SK-N-SH treated with all-trans-retinoic acid at 6 μM for 48 hours (cell line): ENCODE measurements around the gene NBPF6.
"Not testable (repeated sequence)": the region's sequence is repeated elsewhere in the genome, so short reads cannot be mapped to it uniquely, and the experiment has no call there.

ENCODE experiments used
- ARNTL ChIP-seq: fragments of 450-650 bp; formaldehyde crosslinking; IDR thresholded peaks from 2 replicates; pipeline ENCODE4 v1.5.0; 2020; ENCODE audit warnings: low read depth, mild to moderate bottlenecking, moderate library complexity, borderline replicate concordance
- BACH2 ChIP-seq: fragments of 250-450 bp; sonication (Bioruptor Pico); IDR thresholded peaks from 2 replicates; pipeline ENCODE4 v1.9.0; 2021; ENCODE audit warnings: mild to moderate bottlenecking, borderline replicate concordance
- CSDC2 ChIP-seq: fragments of 250-450 bp; sonication (Bioruptor Pico); IDR thresholded peaks from 2 replicates; pipeline ENCODE4 v1.5.0; 2020; ENCODE audit warnings: mild to moderate bottlenecking, moderate library complexity
- ISL1 ChIP-seq: fragments of 250-450 bp; sonication (Bioruptor Pico); IDR thresholded peaks from 2 replicates; pipeline ENCODE4 v2.1.2; 2022; ENCODE audit warnings: mild to moderate bottlenecking, moderate library complexity
- PATZ1 ChIP-seq: fragments of 250-450 bp; sonication (Bioruptor Pico); IDR thresholded peaks from 2 replicates; pipeline ENCODE4 v1.8.0; 2020; ENCODE audit warnings: mild to moderate bottlenecking, moderate library complexity, borderline replicate concordance
- RARB ChIP-seq: fragments of 250-450 bp; sonication (Bioruptor Pico); IDR thresholded peaks from 2 replicates; pipeline ENCODE4 v1.8.0; 2021; ENCODE audit warnings: mild to moderate bottlenecking, moderate library complexity
- TOX ChIP-seq: fragments of 250-450 bp; sonication (Bioruptor Pico); IDR thresholded peaks from 2 replicates; pipeline ENCODE4 v1.8.0; 2021; ENCODE audit warnings: mild to moderate bottlenecking, moderate library complexity, borderline replicate concordance
- ZC3H10 ChIP-seq: fragments of 250-450 bp; sonication (Bioruptor Pico); IDR thresholded peaks from 2 replicates; pipeline ENCODE4 v1.5.1; 2021; ENCODE audit warnings: mild to moderate bottlenecking, moderate library complexity
- ZNF8 ChIP-seq: fragments of 450-650 bp; formaldehyde crosslinking; IDR thresholded peaks from 2 replicates; pipeline ENCODE4 v1.5.0; 2020; ENCODE audit warnings: mild to moderate bottlenecking, moderate library complexity
- TF ChIP-seq, protein P1 (sequence below): fragments of 250-450 bp; sonication (Bioruptor Pico); IDR thresholded peaks from 2 replicates; pipeline ENCODE4 v1.8.0; 2021; ENCODE audit warnings: low read depth, mild to moderate bottlenecking, moderate library complexity, borderline replicate concordance
- TF ChIP-seq, protein P2 (sequence below): fragments of 250-450 bp; sonication (Bioruptor Pico); IDR thresholded peaks from 2 replicates; pipeline ENCODE4 v1.5.1; 2020; ENCODE audit warnings: low read depth, mild to moderate bottlenecking, moderate library complexity

GRCh38 chr1:108458661-108459060, 8.5 kb downstream of the NBPF6 start:
- TF ChIP-seq ISL1; ZC3H10 (CRISPR knock-in tag); ARNTL; BACH2 (CRISPR knock-in tag); PATZ1 (CRISPR knock-in tag); RARB (CRISPR knock-in tag); TOX (CRISPR knock-in tag); ZNF8; CSDC2 (CRISPR knock-in tag): not testable (repeated sequence)
- TF ChIP-seq, protein P1, sequence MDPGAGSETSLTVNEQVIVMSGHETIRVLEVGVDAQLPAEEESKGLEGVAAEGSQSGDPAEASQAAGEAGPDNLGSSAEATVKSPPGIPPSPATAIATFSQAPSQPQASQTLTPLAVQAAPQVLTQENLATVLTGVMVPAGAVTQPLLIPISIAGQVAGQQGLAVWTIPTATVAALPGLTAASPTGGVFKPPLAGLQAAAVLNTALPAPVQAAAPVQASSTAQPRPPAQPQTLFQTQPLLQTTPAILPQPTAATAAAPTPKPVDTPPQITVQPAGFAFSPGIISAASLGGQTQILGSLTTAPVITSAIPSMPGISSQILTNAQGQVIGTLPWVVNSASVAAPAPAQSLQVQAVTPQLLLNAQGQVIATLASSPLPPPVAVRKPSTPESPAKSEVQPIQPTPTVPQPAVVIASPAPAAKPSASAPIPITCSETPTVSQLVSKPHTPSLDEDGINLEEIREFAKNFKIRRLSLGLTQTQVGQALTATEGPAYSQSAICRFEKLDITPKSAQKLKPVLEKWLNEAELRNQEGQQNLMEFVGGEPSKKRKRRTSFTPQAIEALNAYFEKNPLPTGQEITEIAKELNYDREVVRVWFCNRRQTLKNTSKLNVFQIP = not testable (repeated sequence)
- TF ChIP-seq, protein P2, sequence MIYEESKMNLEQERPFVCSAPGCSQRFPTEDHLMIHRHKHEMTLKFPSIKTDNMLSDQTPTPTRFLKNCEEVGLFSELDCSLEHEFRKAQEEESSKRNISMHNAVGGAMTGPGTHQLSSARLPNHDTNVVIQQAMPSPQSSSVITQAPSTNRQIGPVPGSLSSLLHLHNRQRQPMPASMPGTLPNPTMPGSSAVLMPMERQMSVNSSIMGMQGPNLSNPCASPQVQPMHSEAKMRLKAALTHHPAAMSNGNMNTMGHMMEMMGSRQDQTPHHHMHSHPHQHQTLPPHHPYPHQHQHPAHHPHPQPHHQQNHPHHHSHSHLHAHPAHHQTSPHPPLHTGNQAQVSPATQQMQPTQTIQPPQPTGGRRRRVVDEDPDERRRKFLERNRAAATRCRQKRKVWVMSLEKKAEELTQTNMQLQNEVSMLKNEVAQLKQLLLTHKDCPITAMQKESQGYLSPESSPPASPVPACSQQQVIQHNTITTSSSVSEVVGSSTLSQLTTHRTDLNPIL (CRISPR knock-in tag) = not testable (repeated sequence)
